Testis (tissue), 3 donors: ENCODE measurements around the gene KLRC3. TPM values are rescaled to one million over a fixed set of nuclear protein-coding genes. Genes with fewer than 3 reads are reported as not detected.
A peak's percentile ranks its signal among the peaks of the same experiment; 100 is the strongest.
"Not testable (repeated sequence)": the region's sequence is repeated elsewhere in the genome, so short reads cannot be mapped to it uniquely, and the experiment has no call there.

Experiments used
- DNase-seq: peaks from one replicate; pipeline ENCODE4 v3.0.0-alpha.2; 2019
- H3K27ac ChIP-seq, 2 donors: fragments of 200-600 bp; sonication (generic); one replicate each; pipeline ENCODE4 v1.5.1; 2019
- H3K27me3 ChIP-seq: fragments of 200-600 bp; sonication (generic); one replicate; pipeline ENCODE4 v1.5.1; 2019
- H3K36me3 ChIP-seq: fragments of 200-600 bp; sonication (generic); one replicate; pipeline ENCODE4 v1.5.1; 2017; ENCODE audit warnings: low read depth; ENCODE audit errors: missing control alignments
- H3K4me1 ChIP-seq: fragments of 200-600 bp; sonication (generic); one replicate; pipeline ENCODE4 v1.5.1; 2019
- H3K4me3 ChIP-seq, 2 donors: fragments of 200-600 bp; sonication (generic); one replicate each; pipeline ENCODE4 v1.5.1; 2017 to 2019
- H3K9me3 ChIP-seq: fragments of 200-600 bp; sonication (generic); one replicate; pipeline ENCODE4 v1.5.1; 2017
- CTCF ChIP-seq, 3 experiments: fragments of 450-650 bp in 2 of 3; fragments of 200-600 bp in 1 of 3; sonication (generic) in 1 of 3; IDR thresholded peaks; one replicate each; pipeline ENCODE4 v1.5.1; 2016 to 2019; ENCODE audit warnings: antibody characterized with exemption in 3 of 3, mild to moderate bottlenecking in 2 of 3, moderate library complexity in 1 of 3
- POLR2A ChIP-seq: fragments of 450-650 bp; IDR thresholded peaks from one replicate; pipeline ENCODE4 v1.6.1; 2017; ENCODE audit warnings: antibody characterized with exemption, mild to moderate bottlenecking, moderate library complexity
- WGBS, 2 donors: methylation state at CpG; one replicate each; pipeline ENCODE4 v1.1.5; 2018; 5-methylcytosine and 5-hydroxymethylcytosine counted together
- intact Hi-C: fragments of 100-400 bp; cut with DNase I; formaldehyde crosslinking; loops from one replicate; pipeline ENCODE4 v1.15.1; 2023; ENCODE audit warnings: low total_unique reads
- polyA plus RNA-seq: library from polyadenylated mRNA; stranded (reverse); fragments of 350-450 nt; fragmentation: Illumina TruSeq; extraction: RNeasy Lipid Tissue Mini Kit (QIAGEN cat#74804); gene quantifications from one replicate; pipeline ENCODE4 v1.2.3, GENCODE V29; 2014; ENCODE audit warnings: low read depth, low replicate concordance; ENCODE audit not compliant: insufficient read depth
- total RNA-seq, 2 donors: library from RNA; depleted of rRNA; stranded (reverse); fragments of >200 nt; gene quantifications; one replicate each; pipeline ENCODE4 v1.2.3, GENCODE V29; 2016

The KLRC3 gene
- total and polyA plus RNA-seq, 3 donors from 2014 or later = 1.3 TPM; not detected in 2

- Histone ChIP-seq H3K4me3 (peak overlapping the region; percentile 4 to 53), H3K36me3 (no peaks in the 10 kb centered on the region), H3K27me3 (no peaks in the 10 kb centered on the region), H3K4me1 (peaks cover 8% of the 10 kb centered on the region), H3K27ac (peak overlapping the region; percentile 88 to 99), H3K9me3 (no peaks in the 10 kb centered on the region)
- TF ChIP-seq POLR2A (no peak), CTCF (IDR thresholded peaks at IDR 0.05) (no peak)
- intact Hi-C loops = no loop called here
- WGBS, 2 donors = 25 to 39% methylated on average over 10 of the region's 10 CpGs
- DNase-seq = no peak
These were observed 51.9 kb downstream of the KLRC3 start for GRCh38 chr12:10368206-10369171.

GRCh38 chr12:10367714-10368113 lies 52.7 kb downstream of the KLRC3 start:
- H3K27me3 ChIP-seq, H3K4me3 ChIP-seq, H3K9me3 ChIP-seq, H3K36me3 ChIP-seq, DNase-seq, intact Hi-C loops: not testable (repeated sequence)
- 56 to 66% methylated on average over 4 of the region's 4 CpGs for WGBS, 2 donors
- Histone ChIP-seq H3K27ac (peak overlapping the region; percentile 70 to 99), H3K4me1 (peaks cover 11% of the 10 kb centered on the region)

GRCh38 chr12:10366875-10367274 lies 53.5 kb downstream of the KLRC3 start:
- Histone ChIP-seq H3K4me1 (peaks cover 17% of the 10 kb centered on the region), H3K27ac (peak overlapping the region; percentile 93 to 99), H3K4me3 (no peak overlapping the region), H3K9me3 (no peaks in the 10 kb centered on the region), H3K36me3 (no peaks in the 10 kb centered on the region), H3K27me3 (no peaks in the 10 kb centered on the region)
- TF ChIP-seq POLR2A (no peak), CTCF (IDR thresholded peaks at IDR 0.05) (no peak)
- intact Hi-C loops = no loop called here
- no peak for DNase-seq

GRCh38 chr12:10365696-10366405 lies 54.5 kb downstream of the KLRC3 start:
- DNase-seq = no peak
- H3K4me3 ChIP-seq = peak overlapping the region; percentile 70 to 71
- WGBS, 2 donors = 14 to 24% methylated on average over 6 of the region's 6 CpGs
- intact Hi-C loops = no loop called here
- H3K4me1 ChIP-seq = peaks cover 23% of the 10 kb centered on the region
- TF ChIP-seq POLR2A (no peak), CTCF (IDR thresholded peaks at IDR 0.05) (peak in 1 of 3 experiments; percentile 11)
- H3K27me3 ChIP-seq = no peaks in the 10 kb centered on the region
- peak overlapping the region; percentile 93 to 99 for H3K27ac ChIP-seq
- H3K36me3 ChIP-seq = no peaks in the 10 kb centered on the region
- H3K9me3 ChIP-seq = no peaks in the 10 kb centered on the region
